SU-DHL-6 (cell line): ENCODE results near the gene IGF2BP3.

Experiments used
- CTCF ChIP-seq: fragments of 200-600 bp; sonication (generic); IDR thresholded peaks from one replicate; pipeline ENCODE4 v1.5.1; 2017; ENCODE audit warnings: antibody characterized with exemption, mild to moderate bottlenecking, low read length, moderate library complexity; ENCODE audit not compliant: insufficient read depth, poor library complexity, severe bottlenecking
- EZH2phosphoT487 ChIP-seq: fragments of 200-600 bp; sonication (generic), shearing (Covaris generic); conservative IDR thresholded peaks from 2 replicates; pipeline ENCODE4 v1.6.1; 2018; ENCODE audit warnings: mild to moderate bottlenecking, antibody characterized with exemption, low read length, moderate library complexity, mixed read lengths

GRCh38 chr7:23315366-23315765 is 154.9 kb downstream of the IGF2BP3 start:
- TF ChIP-seq CTCF: no peak
- TF ChIP-seq EZH2phosphoT487: no peak
